H1 (cell line): ENCODE results near the gene SCN2B. TPM values are rescaled to one million over a fixed set of nuclear protein-coding genes. Genes with fewer than 3 reads are reported as not detected.

Experiments
- CTCF ChIA-PET: fragments of 300-600 bp; sonication (Branson Sonifier 250); formaldehyde crosslinking; loops from one replicate; lab custom pipeline; 2021; ENCODE audit not compliant: partially characterized antibody; lab: Charles Lee
- POLR2A ChIA-PET: fragments of 300-600 bp; sonication (Branson Sonifier 250); formaldehyde crosslinking; loops from one replicate; lab custom pipeline; 2021; ENCODE audit warnings: inconsistent platforms; ENCODE audit not compliant: partially characterized antibody; lab: Charles Lee
- DNase-seq, 2 experiments: peaks; one replicate each; pipeline versions ENCODE4 v3.0.0 to v3.0.0-alpha.2; 2010 to 2022; ENCODE audit warnings: low spot score in 2 of 2, low read depth in 1 of 2, mixed read lengths in 1 of 2
- FAIRE-seq: peaks from 2 replicates; lab custom pipeline; 2011; peaks lifted over from hg19 to GRCh38; lab: Jason Lieb, UNC
- H2AFZ ChIP-seq: 2 replicates; pipeline ENCODE4 v1.8.1; 2012; ENCODE audit warnings: low read length, inconsistent platforms
- H2AK5ac ChIP-seq: 2 replicates; pipeline ENCODE4 v1.6.1; 2013; ENCODE audit warnings: low read depth, low read length
- H2BK120ac ChIP-seq: replicated peaks from 2 replicates; pipeline ENCODE3; 2013; ENCODE audit warnings: low read depth, low read length, inconsistent platforms
- H2BK12ac ChIP-seq: 2 replicates; pipeline ENCODE4 v1.6.1; 2013; ENCODE audit warnings: low read depth, low read length
- H2BK15ac ChIP-seq: 2 replicates; pipeline ENCODE4 v1.6.1; 2013; ENCODE audit warnings: low read length
- H2BK20ac ChIP-seq: 2 replicates; pipeline ENCODE4 v1.6.1; 2013; ENCODE audit warnings: low read length
- H2BK5ac ChIP-seq: 2 replicates; pipeline ENCODE4 v1.6.1; 2013; ENCODE audit warnings: low read depth, low read length
- H3K14ac ChIP-seq: 2 replicates; pipeline ENCODE4 v1.6.1; 2013; ENCODE audit warnings: inconsistent platforms; ENCODE audit not compliant: insufficient read length
- H3K18ac ChIP-seq: 2 replicates; pipeline ENCODE4 v1.6.1; 2013; ENCODE audit warnings: low read length; ENCODE audit errors: extremely low read depth
- H3K23ac ChIP-seq: 2 replicates; pipeline ENCODE4 v1.6.1; 2013; ENCODE audit warnings: inconsistent platforms; ENCODE audit not compliant: insufficient read length
- H3K23me2 ChIP-seq: 2 replicates; pipeline ENCODE4 v1.6.1; 2013; ENCODE audit warnings: low read depth, low read length
- H3K27ac ChIP-seq: 2 replicates; pipeline ENCODE4 v1.6.1; 2011; ENCODE audit warnings: low read depth, low read length, inconsistent platforms
- H3K27me3 ChIP-seq, 4 experiments: replicated peaks in 1 of 4; 1 replicate in 1 of 4; 2 replicates in 3 of 4; pipeline versions ENCODE4 v1.6.1 to v1.8.1; 2011 to 2013; ENCODE audit warnings: low read length in 3 of 4, mild to moderate bottlenecking in 3 of 4, inconsistent platforms in 2 of 4, mixed read lengths in 2 of 4, moderate library complexity in 1 of 4; ENCODE audit not compliant: control insufficient read depth in 3 of 4, insufficient read depth in 3 of 4; ENCODE audit errors: extremely low read depth in 1 of 4
- H3K36me3 ChIP-seq, 4 experiments: 2 replicates each; pipeline versions ENCODE4 v1.6.1 to v1.8.1; 2011 to 2013; ENCODE audit warnings: mild to moderate bottlenecking in 4 of 4, low read length in 3 of 4, moderate library complexity in 2 of 4, control low read depth in 1 of 4, inconsistent platforms in 1 of 4; ENCODE audit not compliant: insufficient read depth in 4 of 4, control insufficient read depth in 2 of 4
- H3K4ac ChIP-seq: replicated peaks from 2 replicates; pipeline ENCODE3; 2013; ENCODE audit warnings: low read length, low read depth, mixed read lengths, inconsistent platforms; ENCODE audit not compliant: insufficient read length
- H3K4me1 ChIP-seq, 4 experiments: replicated peaks in 1 of 4; 1 replicate in 1 of 4; 2 replicates in 3 of 4; pipeline versions ENCODE4 v1.6.1 to v1.8.1; 2011 to 2013; ENCODE audit warnings: low read length in 3 of 4, inconsistent platforms in 2 of 4, mixed read lengths in 1 of 4; ENCODE audit not compliant: insufficient read depth in 4 of 4, control insufficient read depth in 3 of 4
- H3K4me2 ChIP-seq, 2 experiments: 2 replicates each; pipeline versions ENCODE4 v1.6.1 to v1.8.1; 2011 to 2013; ENCODE audit warnings: low read depth in 2 of 2, low read length in 2 of 2, control low read depth in 1 of 2, inconsistent platforms in 1 of 2, mild to moderate bottlenecking in 1 of 2; ENCODE audit not compliant: insufficient read depth in 1 of 2
- H3K4me3 ChIP-seq, 4 experiments: fragments of 200-600, 300-600 bp in 1 of 4; sonication (generic), shearing (Covaris generic), sonication (Bioruptor Twin) in 1 of 4; 2 replicates each; pipeline versions ENCODE4 v1.5.1 to v1.8.1; 2011 to 2016; ENCODE audit warnings: low read length in 4 of 4, low read depth in 3 of 4, control low read depth in 2 of 4, inconsistent platforms in 2 of 4, mild to moderate bottlenecking in 2 of 4, mixed read lengths in 1 of 4, moderate library complexity in 1 of 4; ENCODE audit not compliant: insufficient read depth in 2 of 4; ENCODE audit errors: extremely low read depth in 1 of 4
- H3K56ac ChIP-seq: replicated peaks from 2 replicates; pipeline ENCODE3; 2013; ENCODE audit warnings: low read depth, mild to moderate bottlenecking, mixed read lengths, low read length, inconsistent platforms; ENCODE audit not compliant: insufficient read length
- H3K79me1 ChIP-seq: 2 replicates; pipeline ENCODE4 v1.6.1; 2013; ENCODE audit warnings: low read depth, low read length, control low read depth
- H3K79me2 ChIP-seq, 2 experiments: 2 replicates each; pipeline versions ENCODE4 v1.6.1 to v1.8.1; 2012 to 2013; ENCODE audit warnings: low read length in 2 of 2, mild to moderate bottlenecking in 2 of 2, inconsistent platforms in 1 of 2; ENCODE audit not compliant: insufficient read depth in 2 of 2, control insufficient read depth in 1 of 2
- H3K9ac ChIP-seq, 4 experiments: replicated peaks in 1 of 4; 1 replicate in 1 of 4; 2 replicates in 3 of 4; pipeline versions ENCODE4 v1.6.1 to v1.8.1; 2011 to 2013; ENCODE audit warnings: low read depth in 3 of 4, low read length in 3 of 4, control low read depth in 2 of 4, mild to moderate bottlenecking in 2 of 4, moderate library complexity in 2 of 4, inconsistent platforms in 1 of 4; ENCODE audit errors: extremely low read depth in 1 of 4
- H3K9me3 ChIP-seq, 2 experiments: 2 replicates each; pipeline versions ENCODE4 v1.6.1 to v1.8.1; 2012 to 2013; ENCODE audit warnings: mild to moderate bottlenecking in 2 of 2, moderate library complexity in 2 of 2, control low read depth in 1 of 2, inconsistent platforms in 1 of 2, low read depth in 1 of 2, low read length in 1 of 2, mixed read lengths in 1 of 2; ENCODE audit not compliant: insufficient read depth in 2 of 2
- H4K20me1 ChIP-seq, 2 experiments: replicated peaks in 1 of 2; 2 replicates each; pipeline versions ENCODE3 to v1.8.1; 2011 to 2013; ENCODE audit warnings: inconsistent platforms in 2 of 2, low read length in 2 of 2, mild to moderate bottlenecking in 1 of 2; ENCODE audit not compliant: insufficient read depth in 2 of 2, control insufficient read depth in 1 of 2
- H4K5ac ChIP-seq: 2 replicates; pipeline ENCODE4 v1.6.1; 2013; ENCODE audit warnings: low read length, low read depth, mixed read lengths, inconsistent platforms; ENCODE audit not compliant: insufficient read length
- H4K8ac ChIP-seq: 2 replicates; pipeline ENCODE4 v1.8.0; 2013; ENCODE audit warnings: mild to moderate bottlenecking, moderate library complexity, low read length, inconsistent platforms; ENCODE audit not compliant: insufficient read depth; ENCODE audit errors: extremely low read depth
- H4K91ac ChIP-seq: replicated peaks from 2 replicates; pipeline ENCODE3; 2013; ENCODE audit warnings: low read length, mixed read lengths, inconsistent platforms; ENCODE audit not compliant: insufficient read length
- BCL11A ChIP-seq, 2 experiments: IDR thresholded peaks; one replicate each; pipeline ENCODE4 v1.6.1; 2011; ENCODE audit warnings: low read depth in 2 of 2, low read length in 2 of 2, mild to moderate bottlenecking in 2 of 2
- BRCA1 ChIP-seq: IDR thresholded peaks from 2 replicates; pipeline ENCODE4 v1.6.1; 2012; ENCODE audit warnings: low read depth, low read length, improper control_type of control experiment
- CHD2 ChIP-seq: IDR thresholded peaks from 2 replicates; pipeline ENCODE4 v1.6.1; 2012; ENCODE audit warnings: low read length, improper control_type of control experiment
- EZH2 ChIP-seq: fragments of 200-600 bp; sonication (generic); IDR thresholded peaks from 2 replicates; pipeline ENCODE4 v1.7.1; 2012; ENCODE audit warnings: low read depth, mild to moderate bottlenecking, moderate library complexity, low read length, inconsistent platforms; ENCODE audit not compliant: severe bottlenecking
- GTF2F1 ChIP-seq: IDR thresholded peaks from 2 replicates; pipeline ENCODE4 v1.6.1; 2012; ENCODE audit warnings: low read depth, low read length, improper control_type of control experiment, borderline replicate concordance
- KDM4A ChIP-seq: IDR thresholded peaks from one replicate; pipeline ENCODE4 v1.7.1; 2012; ENCODE audit warnings: low read depth, mild to moderate bottlenecking, moderate library complexity, low read length, inconsistent platforms; ENCODE audit not compliant: severe bottlenecking
- MAFK ChIP-seq: IDR thresholded peaks from 2 replicates; pipeline ENCODE4 v1.6.1; 2012; ENCODE audit warnings: low read depth, mild to moderate bottlenecking, improper control_type of control experiment, low read length
- NRF1 ChIP-seq: IDR thresholded peaks from 2 replicates; pipeline ENCODE4 v1.6.1; 2011; ENCODE audit warnings: mild to moderate bottlenecking, low read depth, low read length, improper control_type of control experiment
- PHF8 ChIP-seq: fragments of 200-600 bp; sonication (generic); conservative IDR thresholded peaks from 2 replicates; pipeline ENCODE4 v1.7.1; 2012; ENCODE audit warnings: low read depth, mild to moderate bottlenecking, inconsistent platforms, low read length, moderate library complexity
- SIN3A ChIP-seq, 2 experiments: IDR thresholded peaks in 1 of 2; conservative IDR thresholded peaks in 1 of 2; 2 replicates each; pipeline ENCODE4 v1.6.1; 2011 to 2012; ENCODE audit warnings: low read length in 2 of 2, improper control_type of control experiment in 1 of 2, low read depth in 1 of 2, mild to moderate bottlenecking in 1 of 2
- SP2 ChIP-seq: IDR thresholded peaks from 2 replicates; pipeline ENCODE4 v1.6.1; 2012; ENCODE audit warnings: mild to moderate bottlenecking, low read length, inconsistent platforms
- SP4 ChIP-seq: IDR thresholded peaks from 2 replicates; pipeline ENCODE4 v1.6.1; 2012; ENCODE audit warnings: low read length, inconsistent platforms
- WGBS, 2 experiments: shearing (Covaris generic) in 1 of 2; methylation state at CpG; one replicate each; pipeline versions ENCODE4 v1.1.6 to v1.1.7; 2013 to 2015; ENCODE audit warnings: low lambda C conversion rate in 2 of 2, mixed read lengths in 2 of 2, inconsistent platforms in 1 of 2, low coverage in 1 of 2, missing lambda C conversion rate in 1 of 2; ENCODE audit not compliant: insufficient replicate concordance in 2 of 2, insufficient coverage in 1 of 2, insufficient read length in 1 of 2; ENCODE audit errors: extremely low coverage in 1 of 2, missing lambda C conversion rate in 1 of 2; 5-methylcytosine and 5-hydroxymethylcytosine counted together
- polyA plus RNA-seq, 7 experiments: library from polyadenylated mRNA; depleted of rRNA in 3 of 7; stranded (reverse) in 5 of 7; unstranded in 2 of 7; fragments of >200 nt in 5 of 7; fragments of 200-250 nt in 2 of 7; gene quantifications; 1 replicate in 5 of 7; 2 replicates in 1 of 7; 4 replicates in 1 of 7; pipeline versions ENCODE4 v1.2.1 to v1.2.3, GENCODE V29; 2011 to 2013; ENCODE audit warnings: missing spikeins in 2 of 7, mixed read lengths in 2 of 7
- total RNA-seq: library from RNA; stranded (reverse); fragmentation: NEBNext Ultra II Directional; extraction: Animal tissue kit (Norgen Biotek cat#: 25700); gene quantifications from 2 replicates; pipeline ENCODE4 v1.2.1, GENCODE V29; 2021
- TF ChIP-seq, protein P1 (sequence below): IDR thresholded peaks from 2 replicates; pipeline ENCODE4 v1.6.1; 2012; ENCODE audit warnings: low read length, inconsistent platforms

The SCN2B gene
- total and polyA plus RNA-seq, 2 of the 8 experiments (the other 6 are each of a cell fraction or from before 2014, with no cell fraction given): 0.14 to 0.24 TPM

DNA sequence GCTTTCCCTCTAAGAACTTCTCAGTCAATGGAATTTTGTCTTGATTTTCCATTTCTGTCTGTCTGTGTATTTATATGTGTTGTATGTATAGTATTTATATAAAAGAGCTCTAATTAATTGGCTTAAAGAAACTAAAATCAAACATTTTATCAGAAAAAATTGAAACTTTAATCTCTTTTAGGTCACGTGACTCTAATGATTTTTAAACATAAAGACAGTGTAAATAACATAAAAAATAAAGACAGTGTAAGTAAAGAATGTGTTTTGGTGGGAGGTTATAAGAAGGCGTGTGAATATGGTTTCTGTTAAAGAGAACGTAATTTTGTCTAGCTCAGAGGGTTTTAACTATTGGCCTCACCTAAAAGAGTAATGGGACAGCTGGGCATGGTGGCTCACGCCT, 46.0 kb upstream of the SCN2B start:
- DNase-seq: no peak
- 69 to 100% methylated on average over 2 to 4 of the region's 4 CpGs for WGBS, 2 experiments
- no peak overlapping the region for H2BK15ac ChIP-seq
- ChIA-PET CTCF (interaction anchor here (0.6 to 1.5 kb wide), 5 partner anchors 15 to 364 kb away, joined by 3 to 6 read pairs (median 3); partner anchors contain the start of gene MPZL2), POLR2A (no interaction called here)
- H3K79me2 ChIP-seq: no peaks in the 10 kb centered on the region
- no peak overlapping the region for H3K4ac ChIP-seq
- H2BK5ac ChIP-seq: no peak overlapping the region
- no peaks in the 10 kb centered on the region for H3K23me2 ChIP-seq
- H4K91ac ChIP-seq: no peak overlapping the region
- no peak overlapping the region for H2BK12ac ChIP-seq
- H3K36me3 ChIP-seq: no peaks in the 10 kb centered on the region
- H2AK5ac ChIP-seq: no peak overlapping the region
- no peak for FAIRE-seq
- no peak overlapping the region for H3K56ac ChIP-seq
- peaks cover 0 to 3% (median 0%) of the 10 kb centered on the region in 4 experiments; a peak in 1 of 7 replicates for H3K4me1 ChIP-seq
- H3K4me2 ChIP-seq: no peak overlapping the region
- no peaks in the 10 kb centered on the region for H3K27me3 ChIP-seq
- no peak overlapping the region for H3K27ac ChIP-seq
- no peak overlapping the region for H3K23ac ChIP-seq
- H3K18ac ChIP-seq: no peak overlapping the region
- no peak overlapping the region for H3K9ac ChIP-seq
- no peak overlapping the region for H2BK120ac ChIP-seq
- no peaks in the 10 kb centered on the region for H4K20me1 ChIP-seq
- no peak overlapping the region for H2BK20ac ChIP-seq
- no peak overlapping the region for H4K8ac ChIP-seq
- H2AFZ ChIP-seq: no peak overlapping the region
- no peak overlapping the region for H3K4me3 ChIP-seq
- no peaks in the 10 kb centered on the region for H3K79me1 ChIP-seq
- H3K14ac ChIP-seq: no peak overlapping the region
- no peak overlapping the region for H4K5ac ChIP-seq
- H3K9me3 ChIP-seq: no peaks in the 10 kb centered on the region
- TF ChIP-seq CHD2 (no peak), MAFK (no peak), EZH2 (no peak), BRCA1 (no peak), SP2 (no peak), KDM4A (no peak), BCL11A (IDR thresholded peaks at IDR 0.05; ENCODE audit: low read depth in 2 of 2, low read length in 2 of 2) (no peak), GTF2F1 (no peak), NRF1 (no peak), PHF8 (no peak), SIN3A (conservative IDR thresholded peaks at IDR 0.05 in 1 of 2, IDR thresholded peaks at IDR 0.05 in 1 of 2; ENCODE audit: low read depth in 1 of 2, low read length in 2 of 2) (no peak), SP4 (no peak)
- TF ChIP-seq, protein P1, sequence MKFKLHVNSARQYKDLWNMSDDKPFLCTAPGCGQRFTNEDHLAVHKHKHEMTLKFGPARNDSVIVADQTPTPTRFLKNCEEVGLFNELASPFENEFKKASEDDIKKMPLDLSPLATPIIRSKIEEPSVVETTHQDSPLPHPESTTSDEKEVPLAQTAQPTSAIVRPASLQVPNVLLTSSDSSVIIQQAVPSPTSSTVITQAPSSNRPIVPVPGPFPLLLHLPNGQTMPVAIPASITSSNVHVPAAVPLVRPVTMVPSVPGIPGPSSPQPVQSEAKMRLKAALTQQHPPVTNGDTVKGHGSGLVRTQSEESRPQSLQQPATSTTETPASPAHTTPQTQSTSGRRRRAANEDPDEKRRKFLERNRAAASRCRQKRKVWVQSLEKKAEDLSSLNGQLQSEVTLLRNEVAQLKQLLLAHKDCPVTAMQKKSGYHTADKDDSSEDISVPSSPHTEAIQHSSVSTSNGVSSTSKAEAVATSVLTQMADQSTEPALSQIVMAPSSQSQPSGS: no peak
